ENCODE data around the gene UCKL1.
"Not testable (repeated sequence)": the region's sequence is repeated elsewhere in the genome, so short reads cannot be mapped to it uniquely, and the experiment has no call there.

Gene UCKL1
- 29.8 to 31.2 (median 30.1) reads per million in 4 donors for total RNA-seq

DNA sequence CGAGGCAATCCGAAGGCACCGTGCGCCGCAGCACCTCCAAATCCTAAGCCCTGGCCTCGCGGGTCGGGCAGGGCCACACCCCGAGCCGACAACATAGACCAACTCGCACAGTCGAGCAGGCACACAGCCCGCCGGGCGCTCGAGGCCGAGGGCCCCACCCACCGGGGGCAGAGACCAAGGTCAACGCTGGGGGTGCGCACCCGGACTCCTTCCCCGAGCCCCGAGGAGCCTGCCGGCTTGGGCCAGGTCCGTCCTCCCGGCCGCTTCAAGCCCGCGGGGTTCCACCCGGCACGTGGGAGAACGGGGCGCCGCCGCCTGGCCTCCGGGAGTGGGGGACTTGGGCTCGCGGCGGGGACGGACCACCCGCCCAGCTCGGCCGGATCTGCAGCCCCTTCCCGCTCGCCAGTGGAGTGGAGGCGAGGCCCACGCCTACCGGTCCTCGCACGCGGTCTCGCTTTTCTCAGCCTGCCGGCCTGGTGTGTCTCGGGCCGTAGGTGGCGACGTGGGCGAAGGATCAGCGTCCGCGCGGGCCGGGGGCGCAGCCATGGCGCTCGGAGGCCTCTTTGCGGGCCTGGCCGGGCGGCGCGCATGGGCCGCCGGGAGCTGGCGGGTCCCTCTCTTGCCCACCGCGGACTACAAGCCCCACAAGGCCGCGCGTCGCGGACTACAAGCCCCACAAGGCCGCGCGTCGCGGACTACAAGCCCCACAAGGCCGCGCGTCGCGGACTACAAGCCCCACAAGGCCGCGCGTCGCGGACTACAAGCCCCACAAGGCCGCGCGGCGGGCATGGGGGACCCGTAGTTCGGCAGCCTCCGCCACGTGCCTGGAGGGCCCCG, at the start of gene UCKL1:
TSS of gene UCKL1 (minus strand) at position 590 of the 837 bp plus-strand sequence. CDS start at position 546, 44 bp downstream.
- DNase-seq, result peak; percentile 81 to 91 (median 86)

DNA sequence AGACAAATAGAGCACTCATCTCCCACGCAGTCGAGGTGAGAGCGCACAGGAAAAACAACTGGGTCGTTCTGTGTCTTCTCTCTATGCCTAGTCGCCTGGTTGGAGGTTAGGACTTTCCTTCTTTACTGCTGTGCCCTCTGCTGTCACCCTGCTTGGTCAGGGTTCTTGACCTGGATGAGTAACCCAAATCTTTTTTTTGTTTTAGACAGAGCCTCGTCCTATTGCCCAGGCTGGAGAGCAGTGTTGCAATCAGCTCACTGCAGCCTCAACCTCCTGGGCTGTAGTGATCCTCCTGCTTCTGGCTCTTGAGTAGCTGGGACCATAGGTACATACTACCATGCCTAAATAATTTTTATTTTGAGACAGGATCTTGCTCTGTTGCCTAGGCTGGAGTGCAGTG, 49.2 kb upstream of the UCKL1 start:
- no peak for DNase-seq

DNA sequence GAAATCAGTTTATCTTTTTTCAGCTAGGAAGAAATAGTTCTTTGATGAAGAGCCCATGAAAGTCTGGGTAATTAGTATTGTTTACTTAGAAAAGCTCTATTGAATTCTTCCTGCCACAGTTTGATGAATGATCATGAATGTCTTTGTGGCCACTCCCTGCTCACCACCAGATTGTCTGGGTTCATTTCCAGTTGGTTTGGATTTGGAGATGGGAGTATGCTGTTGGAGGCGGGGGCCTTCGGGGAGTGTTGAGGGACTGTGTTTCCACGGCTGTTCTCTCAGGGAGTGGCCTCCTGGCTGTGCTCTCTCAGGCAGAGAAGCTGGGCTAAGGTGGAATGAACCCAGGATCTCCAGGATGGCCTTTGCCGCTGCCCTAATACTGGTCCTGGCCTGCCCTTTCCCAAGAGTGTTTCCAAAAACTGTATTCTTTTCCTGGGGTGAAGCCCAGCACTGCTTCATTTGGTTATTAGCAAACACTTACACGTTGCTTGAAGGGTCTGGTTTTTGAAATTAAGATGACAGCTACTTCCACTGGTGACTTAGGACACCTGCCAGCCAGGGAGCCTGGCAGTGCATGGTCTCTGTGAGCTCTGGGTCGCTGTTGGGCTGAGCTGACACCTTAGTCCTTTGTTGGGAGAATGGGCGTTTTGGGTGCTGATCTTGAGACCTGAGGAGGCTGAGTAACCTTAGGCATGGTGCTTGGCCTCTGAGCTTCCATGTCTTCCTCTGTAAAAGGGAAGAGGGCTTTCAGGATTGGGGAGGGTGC, 47.9 kb upstream of the UCKL1 start:
- DNase-seq, result no peak

DNA sequence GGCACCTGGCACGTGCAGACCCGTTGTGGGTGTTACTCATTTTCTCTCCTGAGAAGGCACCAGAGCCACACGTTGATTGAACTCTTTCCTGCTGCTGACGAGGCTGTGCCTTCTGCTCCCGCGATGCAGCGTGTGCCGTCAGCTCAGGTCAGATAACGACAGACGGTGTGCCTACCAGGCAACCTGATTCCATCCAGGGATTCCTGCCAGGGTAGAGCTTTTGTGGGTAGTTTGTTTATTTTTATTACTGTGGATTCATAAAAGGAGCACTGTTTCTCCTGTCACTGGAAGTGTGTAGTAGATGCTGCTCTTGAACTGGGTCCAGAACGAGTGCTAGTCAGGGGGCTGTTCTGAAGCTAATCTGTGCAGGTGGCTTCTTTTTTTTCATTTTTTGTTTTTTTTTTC, 45.4 kb upstream of the UCKL1 start:
- DNase-seq, result no peak

DNA sequence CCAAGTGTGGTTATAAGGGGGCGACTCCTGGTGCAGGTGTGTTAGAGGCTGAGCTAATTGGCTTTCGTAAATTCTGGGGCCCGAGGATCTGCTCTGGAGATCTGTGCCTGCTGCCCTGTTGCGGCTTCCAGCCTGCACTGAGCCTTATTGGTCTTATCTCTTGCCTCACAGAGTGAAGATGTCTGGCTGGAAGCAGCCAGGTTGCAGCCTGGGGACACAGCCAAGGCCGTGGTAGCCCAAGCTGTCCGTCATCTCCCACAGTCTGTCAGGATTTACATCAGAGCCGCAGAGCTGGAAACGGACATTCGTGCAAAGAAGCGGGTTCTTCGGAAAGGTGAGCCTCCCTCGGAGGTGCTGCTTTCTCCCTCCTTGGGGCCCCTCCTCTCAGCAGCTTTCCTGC, 44.7 kb upstream of the UCKL1 start:
- no peak for DNase-seq

DNA sequence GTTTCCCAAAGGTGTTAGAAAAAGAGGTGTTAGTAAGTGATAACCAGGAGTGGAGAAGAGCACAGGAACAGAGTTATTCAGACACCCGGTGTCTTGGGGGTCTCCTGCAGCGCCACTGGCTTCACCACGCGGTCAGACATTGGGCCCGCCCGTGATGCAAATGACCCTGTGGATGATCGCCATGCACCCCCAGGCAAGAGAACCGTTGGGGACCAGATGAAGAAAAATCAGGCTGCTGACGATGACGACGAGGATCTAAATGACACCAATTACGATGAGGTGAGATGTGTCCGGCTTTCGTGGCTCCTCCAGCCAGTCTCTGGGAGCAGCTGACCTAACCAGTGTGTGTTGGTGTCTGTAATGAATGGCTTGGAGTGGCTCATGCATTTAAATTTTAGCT, 26.7 kb upstream of the UCKL1 start:
- DNase-seq, result no peak

DNA sequence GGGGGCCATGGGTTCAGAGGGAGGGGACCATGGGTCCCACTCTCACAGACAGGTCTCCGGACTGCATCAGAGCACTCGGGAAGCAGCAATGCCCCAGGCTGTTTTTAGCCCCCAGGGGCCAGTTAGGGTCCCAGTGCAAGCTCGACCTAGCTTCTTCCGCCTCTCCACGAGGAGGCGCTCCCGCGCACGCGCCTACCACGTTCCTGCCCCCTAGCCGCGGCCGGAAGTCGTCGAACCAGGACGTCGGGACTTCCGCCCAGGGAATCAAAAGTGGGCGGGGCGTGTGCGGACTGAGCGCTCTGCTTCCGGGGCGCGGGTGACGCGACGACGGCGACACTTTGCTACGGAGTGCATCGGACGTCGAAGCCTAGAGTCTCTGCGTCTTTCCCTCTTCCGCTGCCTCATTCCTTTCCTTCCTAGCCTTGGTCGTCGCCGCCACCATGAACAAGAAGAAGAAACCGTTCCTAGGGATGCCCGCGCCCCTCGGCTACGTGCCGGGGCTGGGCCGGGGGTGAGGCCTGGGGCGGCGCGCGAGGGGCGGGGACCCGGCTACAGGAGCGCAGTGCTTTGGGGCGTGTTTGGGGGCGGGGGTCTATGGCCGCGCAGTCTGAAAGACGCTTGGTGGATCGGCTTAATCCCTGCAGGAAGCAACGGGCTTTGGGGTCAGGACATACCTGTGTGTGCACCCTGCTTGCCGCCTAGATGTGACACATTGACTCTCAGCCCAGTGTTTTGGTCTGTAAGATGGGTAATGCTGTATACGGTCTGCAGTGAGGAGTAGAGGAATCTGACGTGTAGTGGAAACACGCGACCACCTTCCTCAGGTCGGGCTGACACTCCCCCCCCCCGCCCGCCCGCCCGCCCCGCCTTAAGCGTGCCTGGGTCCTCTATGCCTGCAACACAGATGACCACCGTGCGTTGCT, 24.9 kb upstream of the UCKL1 start, which contains the start of gene PRPF6:
TSS of gene PRPF6 (plus strand) at position 327 of the 923 bp plus-strand sequence. CDS start at position 441, 114 bp downstream.
- DNase-seq, result peak; percentile 90 to 97 (median 93)

DNA sequence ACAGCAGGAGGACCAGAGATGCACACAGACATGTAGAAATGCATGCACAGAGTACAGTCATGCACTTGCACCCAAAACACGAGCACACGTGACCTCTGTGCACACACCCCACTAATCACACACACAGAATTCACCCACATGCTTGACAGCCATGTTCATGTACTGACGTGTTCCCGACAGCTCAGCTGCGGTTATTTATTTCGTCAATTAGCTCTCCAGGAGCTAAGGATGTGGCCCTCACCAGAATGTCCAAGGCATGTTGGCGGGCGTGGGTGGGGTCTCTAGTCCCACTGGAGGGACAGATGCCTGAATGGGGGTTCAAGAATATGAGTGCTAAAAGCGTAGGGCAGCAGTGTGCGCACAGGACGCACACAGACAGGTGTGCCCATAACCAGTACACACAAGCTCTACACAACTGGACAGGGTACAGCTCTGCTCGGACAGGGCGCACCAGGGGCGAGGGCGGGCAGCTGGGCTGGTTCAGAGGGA, 24.1 kb upstream of the UCKL1 start:
- peak in 1 of 5 donors; percentile 66 for DNase-seq

DNA sequence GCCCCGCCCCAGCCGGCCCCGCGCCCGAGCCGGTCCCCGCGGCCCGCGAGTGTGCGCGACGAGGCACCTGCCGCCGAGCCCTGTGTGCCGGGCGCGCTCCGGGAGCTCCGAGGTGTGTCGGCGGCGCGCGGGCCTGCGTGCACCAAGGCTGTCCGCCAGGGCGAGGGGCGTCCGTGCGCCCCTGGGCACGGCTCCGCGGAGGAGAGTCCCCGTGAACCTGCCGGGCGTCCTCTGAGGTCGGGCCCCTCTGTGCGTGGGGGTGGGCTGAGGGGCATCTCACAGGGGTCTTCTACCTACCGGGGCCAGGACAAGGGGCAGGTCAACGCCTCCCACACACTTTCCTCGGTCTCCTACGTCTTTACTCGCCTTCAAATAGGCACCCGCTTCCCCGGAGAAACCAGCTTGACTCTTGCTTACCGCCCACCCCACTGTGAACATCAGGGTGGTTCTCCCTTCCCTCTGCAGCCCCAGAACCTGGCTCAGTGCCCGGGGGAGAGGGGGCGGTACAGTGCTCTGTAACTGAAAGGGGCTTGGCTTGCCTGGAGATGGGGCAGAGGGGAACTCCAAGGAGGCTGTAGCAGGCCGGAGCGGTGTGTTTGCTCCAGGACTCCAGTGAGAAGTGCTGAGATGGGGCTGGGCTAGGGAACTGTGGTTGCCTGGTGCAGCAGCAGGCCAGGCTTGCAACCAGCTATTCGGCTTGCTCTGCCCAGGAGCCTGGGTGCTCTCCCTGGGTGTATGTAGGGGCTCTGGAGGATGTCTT, 23.5 kb upstream of the UCKL1 start, which contains the start of gene SAMD10:
TSS of gene SAMD10 (minus strand) at position 86 of the 760 bp plus-strand sequence. CDS start 175 bp downstream, outside the sequence.
- DNase-seq, result peak; percentile 38 to 67 (median 49)

DNA sequence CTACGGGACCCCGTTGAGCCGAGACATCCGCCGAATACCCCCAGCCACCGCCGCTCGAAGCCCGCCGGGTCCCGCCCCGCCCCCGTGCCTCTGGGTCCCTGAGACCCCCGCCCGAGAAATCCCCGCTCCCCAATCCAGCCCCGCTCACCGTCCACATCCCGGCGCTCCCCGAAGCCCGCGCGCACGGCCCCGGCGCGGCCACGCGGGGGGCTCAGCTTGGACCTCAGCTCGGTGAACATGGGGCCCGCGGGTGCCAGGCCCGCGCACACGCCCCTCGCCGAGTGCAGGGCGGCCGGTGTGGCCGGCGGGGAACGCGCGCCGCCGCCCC, 23.0 kb upstream of the UCKL1 start:
- DNase-seq, result no peak

DNA sequence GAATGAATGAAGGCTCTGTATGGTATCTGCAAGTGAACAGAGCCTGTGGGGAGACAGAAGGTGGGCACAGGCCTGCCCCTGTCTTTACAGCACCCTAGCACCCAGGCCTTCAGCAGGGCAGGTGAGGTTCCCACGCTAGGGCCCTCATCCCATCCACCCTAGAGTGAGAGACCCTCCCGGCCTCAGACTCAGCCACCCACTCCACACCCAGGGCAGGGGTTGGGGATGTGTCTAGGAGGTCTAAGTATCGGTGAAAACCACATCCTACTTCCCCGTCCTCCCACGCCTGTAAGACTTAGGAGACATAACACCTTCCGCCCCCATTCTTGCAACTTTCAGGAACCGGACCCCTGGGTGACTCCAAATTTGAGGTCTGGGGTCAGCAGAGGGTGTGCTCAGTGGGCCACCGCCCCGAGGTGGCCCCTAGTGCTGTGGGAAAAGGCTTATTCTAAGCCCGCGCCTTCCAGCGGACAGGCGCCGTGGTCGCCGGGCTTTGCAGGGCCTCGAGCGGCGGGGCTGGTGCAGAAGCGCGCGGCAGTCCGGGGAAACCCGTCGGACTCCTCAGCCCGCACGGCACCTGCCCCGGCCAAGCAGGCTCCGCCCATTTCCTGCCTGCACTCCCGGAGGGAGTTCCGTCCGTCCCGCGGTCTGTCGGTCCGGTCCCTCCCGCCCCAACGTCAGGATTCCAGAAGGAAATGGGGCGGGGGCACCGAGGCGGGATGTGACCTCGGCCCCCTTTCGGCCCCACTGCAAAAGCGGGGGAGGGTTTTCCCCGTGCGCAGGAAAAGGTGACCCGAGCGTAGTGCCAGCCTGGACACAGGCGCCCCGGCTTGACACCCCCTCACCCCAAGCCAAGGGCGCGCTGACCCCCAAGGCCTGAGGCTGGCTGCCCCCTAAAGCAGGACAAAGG, 22.4 kb upstream of the UCKL1 start:
- DNase-seq, result peak in 3 of 5 donors; percentile 29 to 75 (median 42)

DNA sequence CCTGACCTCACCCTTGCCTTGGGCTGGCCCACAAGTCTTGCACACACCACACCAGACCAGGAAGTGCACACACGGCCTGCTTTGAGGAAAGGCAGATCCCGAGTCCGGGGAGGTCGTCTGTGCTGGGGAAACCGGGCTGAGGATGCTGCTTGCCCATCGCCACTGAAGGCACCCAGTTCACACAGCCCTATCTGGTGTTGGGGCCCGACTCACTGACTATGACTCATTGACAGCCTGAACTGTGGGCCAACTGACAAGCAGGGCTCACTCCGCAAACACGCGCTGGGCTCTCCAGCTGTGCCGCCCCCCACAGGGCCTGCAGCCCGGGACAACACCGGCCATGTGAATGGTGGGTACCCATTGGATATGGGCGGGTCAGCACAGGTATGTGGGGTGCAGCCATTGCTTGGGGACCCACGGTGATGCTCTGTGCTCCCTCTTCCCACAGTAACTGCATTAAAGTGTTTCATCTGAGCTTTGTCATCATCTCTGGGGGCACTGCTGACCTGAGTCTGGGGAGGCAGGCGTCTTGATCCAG, 21.6 kb upstream of the UCKL1 start:
- peak in 1 of 5 donors; percentile 80 for DNase-seq

DNA sequence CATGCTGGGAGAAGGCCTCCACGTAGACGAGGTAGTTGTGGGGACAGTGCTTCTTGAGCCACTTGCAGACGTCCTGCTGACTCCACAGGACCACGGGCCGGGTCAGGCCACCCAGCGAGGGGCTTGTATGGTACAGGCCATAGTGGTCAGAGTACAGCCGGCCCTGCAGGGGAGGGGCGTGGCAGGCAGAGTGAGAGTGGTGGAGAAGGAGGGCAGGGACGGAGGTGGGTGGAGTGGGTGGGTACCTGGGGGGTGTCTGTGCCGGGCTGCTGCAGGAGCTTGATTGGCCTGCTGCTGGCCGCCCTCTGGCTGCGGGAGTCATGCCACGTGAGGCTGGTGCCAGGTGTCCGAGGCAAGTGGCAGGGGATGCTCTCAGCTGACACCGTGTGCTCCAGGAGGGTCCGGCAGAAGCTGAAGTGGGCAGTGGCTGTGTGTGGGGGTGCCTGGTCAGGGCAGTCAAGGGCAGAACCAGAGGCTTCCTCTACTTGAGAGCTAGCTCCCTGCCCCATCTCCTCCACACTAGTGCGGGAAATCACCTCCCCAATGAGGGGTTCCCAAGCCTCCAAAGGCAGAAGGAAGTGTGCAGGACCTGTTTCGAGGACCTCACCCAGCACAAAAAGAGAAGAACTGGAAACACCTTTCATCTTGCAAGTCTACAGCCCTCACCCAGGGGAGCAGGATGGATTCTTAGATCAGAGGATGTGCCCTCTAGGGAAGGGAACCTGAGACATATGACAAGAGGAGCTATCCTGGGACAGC, 20.9 kb upstream of the UCKL1 start:
- no peak for DNase-seq

DNA sequence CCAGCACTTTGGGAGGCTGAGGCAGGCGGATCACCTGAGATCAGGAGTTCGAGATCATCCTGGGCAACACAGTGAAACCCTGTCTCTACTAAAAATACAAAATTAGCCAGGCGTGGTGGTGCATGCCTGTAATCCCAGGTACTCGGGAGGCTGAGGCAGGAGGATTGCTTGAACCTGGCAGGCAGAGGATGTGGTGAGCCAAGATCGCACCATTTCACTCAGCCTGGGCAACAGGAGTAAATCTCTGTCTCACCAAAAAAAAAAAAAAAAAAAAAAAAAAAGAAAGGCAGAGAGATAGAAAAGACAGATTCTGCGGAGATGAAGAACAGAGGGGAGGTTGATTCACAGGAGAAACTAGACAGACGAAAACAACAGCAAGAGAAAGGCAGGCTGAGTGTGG, 20.3 kb upstream of the UCKL1 start:
- not testable (repeated sequence) for DNase-seq

DNA sequence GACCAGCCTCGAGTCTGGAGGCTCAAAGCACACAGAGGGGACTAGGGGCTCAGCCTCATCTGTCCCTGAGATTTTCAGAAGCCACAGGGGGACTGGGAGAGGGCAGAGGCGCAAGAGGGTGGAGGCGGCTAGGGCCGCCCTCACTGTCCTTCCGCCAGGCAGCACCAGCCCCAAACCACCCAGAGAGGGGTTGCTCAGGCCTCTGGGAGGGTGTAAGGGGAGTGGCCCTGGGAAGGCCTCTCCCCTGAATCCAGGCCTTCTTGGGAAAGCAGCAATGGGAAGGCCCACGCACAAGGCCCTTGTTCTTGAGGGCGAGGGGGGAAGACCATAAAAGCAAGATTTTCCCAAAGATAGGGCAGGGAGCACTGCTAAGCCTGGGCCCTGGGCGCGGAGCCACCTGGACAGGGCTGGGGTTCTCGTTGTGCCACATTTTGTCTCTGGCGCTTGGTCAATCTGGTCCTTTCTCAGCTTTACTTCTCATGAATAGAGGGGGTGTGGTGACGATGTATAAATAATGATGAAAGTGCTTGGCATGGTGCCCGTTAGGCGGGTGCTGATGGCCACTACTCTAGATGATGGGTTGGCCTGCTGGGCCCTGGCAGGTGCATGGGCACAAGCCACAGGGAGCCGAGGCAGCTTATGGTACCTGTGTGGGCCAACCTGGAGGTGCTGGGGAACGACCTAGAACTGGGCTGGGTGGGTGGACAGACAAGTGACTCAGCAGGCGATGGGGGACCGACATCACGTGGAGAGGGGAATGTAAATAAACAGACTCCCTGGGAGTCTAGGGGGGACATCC, 18.4 kb upstream of the UCKL1 start:
- no peak for DNase-seq

DNA sequence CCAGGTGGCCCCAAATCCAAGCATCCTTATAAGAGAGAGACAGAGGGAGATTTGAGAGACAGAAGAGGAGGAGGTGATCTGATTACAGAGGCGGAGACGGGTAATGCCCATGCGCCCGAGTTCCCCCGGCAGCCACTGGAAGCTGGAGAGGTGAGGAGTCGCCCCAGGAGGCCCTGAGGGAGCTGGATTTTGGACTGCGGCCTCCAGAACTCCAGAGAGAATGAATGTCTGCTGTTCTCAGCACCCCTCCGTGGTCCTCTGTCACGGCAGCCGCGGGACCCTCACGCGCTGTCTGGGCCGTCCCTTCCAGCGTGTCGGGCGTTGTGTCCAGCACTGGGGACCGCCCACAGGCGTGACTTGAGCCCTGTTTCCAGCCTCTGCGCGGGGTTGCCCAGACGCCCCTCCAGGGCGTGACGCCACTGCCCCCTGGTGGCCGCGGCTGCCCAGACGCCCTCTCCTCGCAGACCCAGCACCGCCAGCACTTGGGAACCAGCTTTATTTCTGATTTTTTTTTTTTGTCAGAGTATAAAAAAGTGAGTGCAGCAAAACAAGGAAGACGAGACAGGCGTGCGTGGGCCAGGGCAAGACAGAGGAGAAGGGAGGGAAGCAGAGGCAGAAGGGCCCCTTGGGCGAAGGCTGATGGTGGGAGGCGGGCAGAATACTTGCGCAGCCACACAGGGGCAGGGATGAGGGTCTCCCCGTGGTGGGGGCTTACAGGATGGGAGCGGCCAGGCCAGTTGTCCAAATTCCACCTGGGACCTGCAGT, 17.6 kb upstream of the UCKL1 start:
- DNase-seq, result peak; percentile 53 to 73 (median 71)

DNA sequence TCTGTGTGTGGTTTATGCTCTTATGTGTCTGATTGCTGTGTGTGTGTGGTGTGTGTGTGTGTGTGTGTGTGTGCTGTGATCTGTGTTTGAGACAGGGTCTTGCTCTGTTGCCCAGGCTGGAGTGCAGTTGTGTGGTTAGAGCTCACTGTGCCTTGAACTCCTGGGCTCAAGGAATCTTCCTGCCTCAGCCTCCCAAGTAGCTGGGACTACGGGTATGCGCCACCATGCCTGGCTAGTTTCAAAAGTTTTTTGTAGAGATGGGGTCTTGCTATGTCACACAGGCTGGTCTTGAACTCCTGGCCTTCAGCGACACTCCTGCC, 16.9 kb upstream of the UCKL1 start:
- no peak for DNase-seq
